HepG2 (cell line): ENCODE results near the gene RAI14. TPM values are rescaled to one million over a fixed set of nuclear protein-coding genes. Genes with fewer than 3 reads are reported as not detected.

Source experiments
- ATAC-seq: fragments of 200-7000 bp; cut with Tn5 transposase; 3 replicates; pipeline ENCODE4 v1.9.1; 2020; ENCODE audit warnings: mild to moderate bottlenecking, moderate library complexity
- BruUV-seq: library from RNA; stranded (reverse); fragments of 400-500 nt; replicated peaks from 2 replicates; lab custom pipeline; 2021; lab: Mats Ljungman, UMichigan
- CTCF ChIA-PET: fragments of 300-600 bp; formaldehyde crosslinking; extraction: SDS; loops from one replicate; lab custom pipeline; 2021; ENCODE audit warnings: low total read pairs, inconsistent platforms, low intra/inter-chr PET ratio; lab: Yijun Ruan, JAX
- POLR2A ChIA-PET: fragments of 350-600 bp; sonication (Branson Sonifier 250); formaldehyde crosslinking; loops from one replicate; lab custom pipeline; 2020; ENCODE audit warnings: antibody characterized with exemption, inconsistent platforms; lab: Yijun Ruan, JAX
- DNase-seq: peaks from one replicate; pipeline ENCODE4 v3.0.0-alpha.2; 2015; ENCODE audit warnings: low spot score
- FAIRE-seq: peaks from 3 replicates; lab custom pipeline; 2011; peaks lifted over from hg19 to GRCh38; lab: Jason Lieb, UNC
- H2AFZ ChIP-seq: one replicate; pipeline ENCODE4 v1.6.1; 2011; ENCODE audit warnings: low read length, inconsistent platforms
- H3K27ac ChIP-seq: fragments of 300-600 bp; 3 replicates; pipeline ENCODE4 v1.8.0; 2011; ENCODE audit warnings: mixed run types, mild to moderate bottlenecking, mixed read lengths, low read length, inconsistent platforms; ENCODE audit not compliant: insufficient read depth; ENCODE audit errors: extremely low read length
- H3K27me3 ChIP-seq, 2 experiments: fragments of 200-600 bp in 1 of 2; 2 replicates in 1 of 2; 3 replicates in 1 of 2; pipeline versions ENCODE4 v1.6.0 to v1.8.0; 2011; ENCODE audit warnings: low read length in 2 of 2, mild to moderate bottlenecking in 2 of 2, moderate library complexity in 2 of 2, inconsistent platforms in 1 of 2; ENCODE audit not compliant: insufficient read depth in 2 of 2, control insufficient read depth in 1 of 2
- H3K36me3 ChIP-seq, 2 experiments: fragments of 200-600 bp in 1 of 2; replicated peaks in 1 of 2; 2 replicates in 1 of 2; 3 replicates in 1 of 2; pipeline versions ENCODE4 v1.5.1 to v1.8.0; 2011; ENCODE audit warnings: low read length in 2 of 2, inconsistent platforms in 1 of 2; ENCODE audit not compliant: insufficient read depth in 2 of 2, control insufficient read depth in 1 of 2
- H3K4me1 ChIP-seq: 2 replicates; pipeline ENCODE4 v1.5.1; 2012; ENCODE audit warnings: low read length, inconsistent platforms; ENCODE audit not compliant: insufficient read depth
- H3K4me2 ChIP-seq: 2 replicates; pipeline ENCODE4 v1.6.0; 2011; ENCODE audit warnings: low read depth, low read length, inconsistent platforms
- H3K4me3 ChIP-seq, 3 experiments: fragments of 200-600 bp in 1 of 3; sonication (generic), shearing (Covaris generic) in 1 of 3; replicated peaks in 1 of 3; 2 replicates each; pipeline ENCODE4 v1.5.1; 2011 to 2016; ENCODE audit warnings: low read length in 3 of 3, inconsistent platforms in 2 of 3, low read depth in 2 of 3, mild to moderate bottlenecking in 2 of 3, control low read depth in 1 of 3, mixed read lengths in 1 of 3; ENCODE audit not compliant: insufficient read depth in 1 of 3
- H3K79me2 ChIP-seq: one replicate; pipeline ENCODE4 v1.6.1; 2011; ENCODE audit warnings: low read length, inconsistent platforms; ENCODE audit not compliant: insufficient read depth
- H3K9ac ChIP-seq: 2 replicates; pipeline ENCODE4 v1.6.0; 2011; ENCODE audit warnings: mild to moderate bottlenecking, low read depth, low read length, inconsistent platforms; ENCODE audit not compliant: insufficient read depth
- H3K9me3 ChIP-seq: 2 replicates; pipeline ENCODE4 v1.5.1; 2012; ENCODE audit warnings: mild to moderate bottlenecking, low read length
- H4K20me1 ChIP-seq: 2 replicates; pipeline ENCODE4 v1.6.0; 2011; ENCODE audit warnings: inconsistent platforms, mild to moderate bottlenecking, low read length, moderate library complexity; ENCODE audit not compliant: insufficient read depth
- DNMT1 ChIP-seq: sonication (generic); formaldehyde crosslinking; IDR thresholded peaks from 2 replicates; pipeline ENCODE4 v1.5.1; 2020; ENCODE audit warnings: mild to moderate bottlenecking, missing genetic modification reagents
- ETV5 ChIP-seq: IDR thresholded peaks from 2 replicates; pipeline ENCODE4 v1.6.1; 2018; ENCODE audit warnings: missing biosample characterization, missing genetic modification reagents, inconsistent platforms, borderline replicate concordance
- FOXM1 ChIP-seq: sonication (generic); formaldehyde crosslinking; IDR thresholded peaks from 2 replicates; pipeline ENCODE4 v1.5.0; 2020; ENCODE audit warnings: missing genetic modification reagents
- NFYB ChIP-seq: sonication (generic); formaldehyde crosslinking; IDR thresholded peaks from 2 replicates; pipeline ENCODE4 v1.4.0; 2020; ENCODE audit warnings: missing genetic modification reagents
- NONO ChIP-seq, 2 experiments: fragments of 450-650 bp in 1 of 2; sonication (generic) in 1 of 2; formaldehyde crosslinking in 1 of 2; IDR thresholded peaks in 1 of 2; conservative IDR thresholded peaks in 1 of 2; 2 replicates each; pipeline versions ENCODE4 v1.6.1 to v1.8.0; 2017 to 2022; ENCODE audit warnings: mild to moderate bottlenecking in 1 of 2, missing genetic modification reagents in 1 of 2, moderate library complexity in 1 of 2
- POLR2AphosphoS2 ChIP-seq: IDR thresholded peaks from 2 replicates; pipeline ENCODE4 v1.6.1; 2011; ENCODE audit warnings: low read depth, low read length, improper control_type of control experiment
- SMYD3 ChIP-seq: sonication (generic); formaldehyde crosslinking; IDR thresholded peaks from 2 replicates; pipeline ENCODE4 v1.8.1; 2023; ENCODE audit warnings: mild to moderate bottlenecking, missing genetic modification reagents
- STAT5B ChIP-seq: sonication (generic); formaldehyde crosslinking; IDR thresholded peaks from 2 replicates; pipeline ENCODE4 v1.4.0; 2020; ENCODE audit warnings: missing genetic modification reagents
- TAF15 ChIP-seq: fragments of 200-400 bp; formaldehyde crosslinking; IDR thresholded peaks from one replicate; pipeline ENCODE4 v1.6.1; 2018; ENCODE audit warnings: mild to moderate bottlenecking, low read depth, low read length; ENCODE audit not compliant: poor library complexity, severe bottlenecking
- TEAD2 ChIP-seq: sonication (generic); formaldehyde crosslinking; IDR thresholded peaks from 2 replicates; pipeline ENCODE4 v1.9.0; 2021; ENCODE audit warnings: missing genetic modification reagents
- TFE3 ChIP-seq: IDR thresholded peaks from 2 replicates; pipeline ENCODE4 v1.6.1; 2016
- TMF1 ChIP-seq: sonication (generic); formaldehyde crosslinking; IDR thresholded peaks from 2 replicates; pipeline ENCODE4 v1.8.1; 2022; ENCODE audit warnings: low read depth, missing genetic modification reagents
- USF2 ChIP-seq, 2 experiments: sonication (generic) in 1 of 2; formaldehyde crosslinking in 1 of 2; IDR thresholded peaks; 2 replicates each; pipeline versions ENCODE4 v1.5.1 to v1.6.1; 2011 to 2020; ENCODE audit warnings: borderline replicate concordance in 1 of 2, low read depth in 1 of 2, low read length in 1 of 2, mild to moderate bottlenecking in 1 of 2, missing genetic modification reagents in 1 of 2, moderate library complexity in 1 of 2
- ZMYM4 ChIP-seq: sonication (generic); formaldehyde crosslinking; IDR thresholded peaks from 2 replicates; pipeline ENCODE4 v1.8.1; 2023; ENCODE audit warnings: mild to moderate bottlenecking, missing genetic modification reagents
- ZNF207 ChIP-seq: fragments of 450-650 bp; IDR thresholded peaks from 2 replicates; pipeline ENCODE4 v1.6.1; 2016; ENCODE audit warnings: antibody characterized with exemption, borderline replicate concordance
- ZNF350 ChIP-seq: sonication (generic); formaldehyde crosslinking; IDR thresholded peaks from 2 replicates; pipeline ENCODE4 v1.4.0; 2020; ENCODE audit warnings: mild to moderate bottlenecking, low read depth, missing genetic modification reagents, borderline replicate concordance
- ZNF572 ChIP-seq: sonication (generic); formaldehyde crosslinking; IDR thresholded peaks from 2 replicates; pipeline ENCODE4 v1.5.1; 2020; ENCODE audit warnings: mild to moderate bottlenecking, missing genetic modification reagents
- ZNF691 ChIP-seq: sonication (generic); formaldehyde crosslinking; IDR thresholded peaks from 2 replicates; pipeline ENCODE4 v1.4.0; 2020; ENCODE audit warnings: missing genetic modification reagents, low read depth, mild to moderate bottlenecking, borderline replicate concordance
- ZNF784 ChIP-seq: sonication (generic); formaldehyde crosslinking; IDR thresholded peaks from 2 replicates; pipeline ENCODE4 v1.5.1; 2020; ENCODE audit warnings: missing genetic modification reagents, mild to moderate bottlenecking, borderline replicate concordance
- WGBS: methylation state at CpG from one replicate; pipeline ENCODE4 v1.1.6; 2017; ENCODE audit warnings: low lambda C conversion rate; 5-methylcytosine and 5-hydroxymethylcytosine counted together
- in situ Hi-C: cut with HindIII; loops from 2 replicates; pipeline ENCODE4 v1.10.0; 2017; ENCODE audit warnings: low pct_unique_long_range_greater_than_20kb; ENCODE audit not compliant: extremely low pct_ligation_motif_present
- intact Hi-C: fragments of 100-400 bp; cut with micrococcal nuclease; formaldehyde crosslinking; loops from one replicate; pipeline ENCODE4 v1.10.0; 2022; ENCODE audit not compliant: unreplicated experiment
- polyA plus RNA-seq, 8 experiments: library from polyadenylated mRNA; depleted of rRNA in 3 of 8; stranded (reverse) in 7 of 8; unstranded in 1 of 8; fragments of >200 nt; fragmentation: Illumina TruSeq in 4 of 8; extraction: Trizol in 4 of 8; gene quantifications; 2 replicates each; pipeline versions ENCODE4 v1.2.1 to v1.2.3, GENCODE V29; 2011 to 2016; ENCODE audit warnings: low read depth in 4 of 8, missing spikeins in 1 of 8, mixed read lengths in 1 of 8; ENCODE audit not compliant: insufficient read depth in 1 of 8
- total RNA-seq, 5 experiments: library from RNA; depleted of rRNA; stranded (reverse); fragments of >200 nt; fragmentation: Illumina TruSeq; extraction: Trizol; gene quantifications; 2 replicates each; pipeline ENCODE4 v1.2.3, GENCODE V29; 2016; ENCODE audit warnings: low read depth in 1 of 5

Gene RAI14
- total and polyA plus RNA-seq, 2 of the 13 experiments (the other 11 are each of a cell fraction or from before 2014, with no cell fraction given): 12.6 to 18.2 TPM

- no TSS peak for BruUV-seq
- in situ Hi-C loops (no loop called here), intact Hi-C loops (no loop called here)
- no peaks in the 10 kb centered on the region for H3K36me3 ChIP-seq
- no peak overlapping the region for H2AFZ ChIP-seq
- FAIRE-seq (no peak), DNase-seq (no peak), ATAC-seq (no peak)
- no peaks in the 10 kb centered on the region for H4K20me1 ChIP-seq
- CTCF ChIA-PET: no interaction called here
- H3K79me2 ChIP-seq: peaks cover 10% of the 10 kb centered on the region
- H3K4me2 ChIP-seq: no peak overlapping the region
- POLR2A ChIA-PET: no interaction called here
- no peak overlapping the region for H3K27ac ChIP-seq
- no peaks in the 10 kb centered on the region for H3K4me1 ChIP-seq
- no peaks in the 10 kb centered on the region for H3K9me3 ChIP-seq
- WGBS: 98% methylated on average over 5 of the region's 8 CpGs
- H3K4me3 ChIP-seq: no peak overlapping the region
- no peak overlapping the region for H3K9ac ChIP-seq
- H3K27me3 ChIP-seq: no peaks in the 10 kb centered on the region
- TF ChIP-seq NFYB (CRISPR knock-in tag) (no peak), TMF1 (CRISPR knock-in tag) (no peak), ZNF207 (no peak), USF2 (IDR thresholded peaks at IDR 0.05; ENCODE audit: low read depth, low read length) (no peak), USF2 (CRISPR knock-in tag; IDR thresholded peaks at IDR 0.05; ENCODE audit: borderline replicate concordance) (no peak), TEAD2 (no peak), ZNF784 (CRISPR knock-in tag) (no peak), ZMYM4 (no peak), NONO (IDR thresholded peaks at IDR 0.05) (no peak), NONO (CRISPR knock-in tag; conservative IDR thresholded peaks at IDR 0.05) (no peak), ZNF350 (no peak), FOXM1 (no peak), ZNF572 (CRISPR knock-in tag) (no peak), POLR2AphosphoS2 (no peak), TFE3 (CRISPR knock-in tag) (no peak), STAT5B (no peak), SMYD3 (CRISPR knock-in tag) (no peak), ZNF691 (CRISPR knock-in tag) (no peak), ETV5 (CRISPR knock-in tag) (no peak), DNMT1 (CRISPR knock-in tag) (no peak), TAF15 (no peak)
Measured at GRCh38 chr5:34666392-34667080, 10.4 kb downstream of the RAI14 start.
